ENCODE measurements around the gene RRP12.

The RRP12 gene

GRCh38 chr10:97385565-97385964 is 15.6 kb downstream of the RRP12 start:
- TF ChIP-seq POLR2AphosphoS5 (IDR thresholded peaks at IDR 0.05; ENCODE audit: low read depth, low read length) (no peak), REST (IDR thresholded peaks at IDR 0.05; ENCODE audit: insufficient read depth in 1 of 2, low read depth in 2 of 2, low read length in 2 of 2) (no peak), FOXP2 (optimal IDR thresholded peaks at IDR 0.05; ENCODE audit: borderline replicate concordance, extremely low read depth, extremely low read length, insufficient read depth) (no peak), SIN3A (IDR thresholded peaks at IDR 0.05; ENCODE audit: borderline replicate concordance, insufficient read depth, low read length) (no peak), TAF1 (IDR thresholded peaks at IDR 0.05; ENCODE audit: borderline replicate concordance, insufficient read depth, low read length) (no peak)

GRCh38 chr10:97384641-97385040 is 16.5 kb downstream of the RRP12 start:
- TF ChIP-seq SIN3A (IDR thresholded peaks at IDR 0.05; ENCODE audit: borderline replicate concordance, insufficient read depth, low read length), result no peak
- TF ChIP-seq POLR2AphosphoS5 (IDR thresholded peaks at IDR 0.05; ENCODE audit: low read depth, low read length), result no peak
- TF ChIP-seq TAF1 (IDR thresholded peaks at IDR 0.05; ENCODE audit: borderline replicate concordance, insufficient read depth, low read length), result no peak
- TF ChIP-seq REST (IDR thresholded peaks at IDR 0.05; ENCODE audit: insufficient read depth in 1 of 2, low read depth in 2 of 2, low read length in 2 of 2), result no peak
- no peak for TF ChIP-seq FOXP2 (optimal IDR thresholded peaks at IDR 0.05; ENCODE audit: borderline replicate concordance, extremely low read depth, extremely low read length, insufficient read depth)

GRCh38 chr10:97384156-97384555 is 17.0 kb downstream of the RRP12 start:
- no peak for TF ChIP-seq FOXP2 (optimal IDR thresholded peaks at IDR 0.05; ENCODE audit: borderline replicate concordance, extremely low read depth, extremely low read length, insufficient read depth)
- TF ChIP-seq TAF1 (IDR thresholded peaks at IDR 0.05; ENCODE audit: borderline replicate concordance, insufficient read depth, low read length), result no peak
- TF ChIP-seq SIN3A (IDR thresholded peaks at IDR 0.05; ENCODE audit: borderline replicate concordance, insufficient read depth, low read length), result no peak

- TF ChIP-seq SIN3A (IDR thresholded peaks at IDR 0.05; ENCODE audit: borderline replicate concordance, insufficient read depth, low read length) (no peak), POLR2AphosphoS5 (IDR thresholded peaks at IDR 0.05; ENCODE audit: low read depth, low read length) (no peak), FOXP2 (optimal IDR thresholded peaks at IDR 0.05; ENCODE audit: borderline replicate concordance, extremely low read depth, extremely low read length, insufficient read depth) (no peak), REST (IDR thresholded peaks at IDR 0.05; ENCODE audit: insufficient read depth in 1 of 2, low read depth in 2 of 2, low read length in 2 of 2) (no peak), TAF1 (IDR thresholded peaks at IDR 0.05; ENCODE audit: borderline replicate concordance, insufficient read depth, low read length) (no peak)
These were observed 18.0 kb downstream of the RRP12 start for GRCh38 chr10:97383159-97383558.

GRCh38 chr10:97381626-97382025 is 19.5 kb downstream of the RRP12 start:
- TF ChIP-seq SIN3A (IDR thresholded peaks at IDR 0.05; ENCODE audit: borderline replicate concordance, insufficient read depth, low read length) (no peak), REST (IDR thresholded peaks at IDR 0.05; ENCODE audit: insufficient read depth in 1 of 2, low read depth in 2 of 2, low read length in 2 of 2) (no peak), FOXP2 (optimal IDR thresholded peaks at IDR 0.05; ENCODE audit: borderline replicate concordance, extremely low read depth, extremely low read length, insufficient read depth) (no peak), TAF1 (IDR thresholded peaks at IDR 0.05; ENCODE audit: borderline replicate concordance, insufficient read depth, low read length) (no peak), POLR2AphosphoS5 (IDR thresholded peaks at IDR 0.05; ENCODE audit: low read depth, low read length) (no peak)
